Measurements from ENCODE around the gene GNB1L.

DNA sequence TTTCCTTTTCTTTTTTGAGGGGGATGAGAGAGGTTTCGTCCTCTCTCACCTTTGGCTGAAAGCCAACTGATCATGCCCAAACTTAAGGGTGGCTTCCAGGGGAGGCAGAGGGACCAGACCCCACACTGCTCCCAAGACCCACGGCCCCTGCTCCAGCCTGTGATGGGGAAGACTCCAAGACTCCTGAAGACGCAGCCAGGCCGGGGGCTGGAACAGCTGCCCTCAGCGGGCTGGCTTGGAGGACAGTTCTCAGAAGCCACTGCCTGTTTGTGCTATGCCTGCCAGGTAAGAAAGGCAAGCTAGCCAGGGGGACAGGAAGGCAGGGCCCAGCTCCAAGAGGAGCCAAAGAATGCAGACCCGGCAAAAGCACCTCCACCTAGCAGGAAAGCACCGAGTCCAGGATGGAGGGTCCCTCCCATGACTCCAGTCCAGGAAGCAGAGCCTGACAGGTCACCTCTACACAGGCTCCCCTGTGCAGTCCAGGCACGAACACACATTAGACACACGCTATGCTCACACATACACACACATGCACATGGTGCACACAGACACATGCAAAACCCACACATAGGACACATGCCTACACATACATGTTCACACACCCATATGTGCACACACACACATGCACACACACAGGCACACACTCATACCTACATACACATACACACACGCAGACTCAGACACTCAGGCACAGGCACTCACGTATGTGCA is 31.3 kb downstream of the GNB1L start:
- TF ChIP-seq EZH2 (IDR thresholded peaks at IDR 0.05; ENCODE audit: low read length, unreplicated experiment) (no peak), EZH2phosphoT487 (IDR thresholded peaks at IDR 0.05; ENCODE audit: borderline replicate concordance, low read length) (no peak)
- TF ChIP-seq, protein P1, sequence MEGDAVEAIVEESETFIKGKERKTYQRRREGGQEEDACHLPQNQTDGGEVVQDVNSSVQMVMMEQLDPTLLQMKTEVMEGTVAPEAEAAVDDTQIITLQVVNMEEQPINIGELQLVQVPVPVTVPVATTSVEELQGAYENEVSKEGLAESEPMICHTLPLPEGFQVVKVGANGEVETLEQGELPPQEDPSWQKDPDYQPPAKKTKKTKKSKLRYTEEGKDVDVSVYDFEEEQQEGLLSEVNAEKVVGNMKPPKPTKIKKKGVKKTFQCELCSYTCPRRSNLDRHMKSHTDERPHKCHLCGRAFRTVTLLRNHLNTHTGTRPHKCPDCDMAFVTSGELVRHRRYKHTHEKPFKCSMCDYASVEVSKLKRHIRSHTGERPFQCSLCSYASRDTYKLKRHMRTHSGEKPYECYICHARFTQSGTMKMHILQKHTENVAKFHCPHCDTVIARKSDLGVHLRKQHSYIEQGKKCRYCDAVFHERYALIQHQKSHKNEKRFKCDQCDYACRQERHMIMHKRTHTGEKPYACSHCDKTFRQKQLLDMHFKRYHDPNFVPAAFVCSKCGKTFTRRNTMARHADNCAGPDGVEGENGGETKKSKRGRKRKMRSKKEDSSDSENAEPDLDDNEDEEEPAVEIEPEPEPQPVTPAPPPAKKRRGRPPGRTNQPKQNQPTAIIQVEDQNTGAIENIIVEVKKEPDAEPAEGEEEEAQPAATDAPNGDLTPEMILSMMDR (conservative IDR thresholded peaks at IDR 0.05; ENCODE audit: low read depth, low read length), result no peak
